Inflammatory macrophage treated with lipopolysaccharide for 4 hours (primary cell): ENCODE measurements around the gene ACSM6.
"Not testable (repeated sequence)": the region's sequence is repeated elsewhere in the genome, so short reads cannot be mapped to it uniquely, and the experiment has no call there.

Source experiments
- DNase-seq: peaks from one replicate; pipeline ENCODE4 v3.0.0-alpha.2; 2020

The ACSM6 gene, protein sequence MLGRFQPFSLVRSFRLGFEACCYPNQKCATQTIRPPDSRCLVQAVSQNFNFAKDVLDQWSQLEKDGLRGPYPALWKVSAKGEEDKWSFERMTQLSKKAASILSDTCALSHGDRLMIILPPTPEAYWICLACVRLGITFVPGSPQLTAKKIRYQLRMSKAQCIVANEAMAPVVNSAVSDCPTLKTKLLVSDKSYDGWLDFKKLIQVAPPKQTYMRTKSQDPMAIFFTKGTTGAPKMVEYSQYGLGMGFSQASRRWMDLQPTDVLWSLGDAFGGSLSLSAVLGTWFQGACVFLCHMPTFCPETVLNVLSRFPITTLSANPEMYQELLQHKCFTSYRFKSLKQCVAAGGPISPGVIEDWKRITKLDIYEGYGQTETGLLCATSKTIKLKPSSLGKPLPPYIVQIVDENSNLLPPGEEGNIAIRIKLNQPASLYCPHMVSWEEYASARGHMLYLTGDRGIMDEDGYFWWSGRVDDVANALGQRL

GRCh38 chr10:95193944-95194343 lies at the start of gene ACSM6:
ACSM6 (plus strand) TSS chr10:95194238; CDS start chr10:95194486, 248 bp downstream.
- DNase-seq: no peak

DNA sequence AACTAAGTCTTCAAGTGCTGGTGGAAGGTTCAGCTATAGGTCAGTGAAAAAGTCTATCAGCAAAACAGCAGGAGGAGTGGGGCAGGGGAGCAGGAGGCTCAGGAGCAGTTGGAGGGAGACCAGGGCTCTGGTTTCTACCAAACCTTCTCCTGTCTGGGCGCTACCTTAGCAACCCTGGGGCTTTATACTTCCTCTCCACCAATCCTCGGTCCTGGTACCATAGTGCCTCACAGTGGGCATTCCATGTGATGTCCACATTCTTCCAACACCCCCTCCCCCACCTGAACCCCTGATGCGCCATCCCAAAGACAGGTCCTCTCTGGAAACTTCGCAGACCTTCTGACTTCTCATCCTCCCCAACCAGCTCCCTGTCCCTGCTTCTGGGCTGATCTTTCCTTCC lies 25.3 kb upstream of the ACSM6 start:
- no peak for DNase-seq

DNA sequence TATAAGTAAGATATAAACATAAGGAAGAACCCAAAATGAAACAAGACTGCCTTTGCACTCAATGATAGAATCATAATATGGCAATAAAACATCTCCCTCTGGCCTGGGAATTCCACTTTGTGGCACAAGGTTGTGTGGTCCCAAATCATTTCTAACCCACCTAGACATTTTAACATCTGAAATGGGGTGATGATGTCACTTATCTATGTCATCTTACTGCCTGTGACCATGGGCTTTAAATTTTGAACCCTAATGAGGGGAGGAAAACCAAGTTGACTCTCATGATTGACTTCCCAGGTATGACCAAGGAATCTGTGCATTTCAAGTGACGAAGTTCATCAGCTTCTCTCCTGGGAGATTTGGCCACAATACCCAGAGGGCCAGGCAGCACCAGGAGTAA lies 24.5 kb upstream of the ACSM6 start:
- no peak for DNase-seq

DNA sequence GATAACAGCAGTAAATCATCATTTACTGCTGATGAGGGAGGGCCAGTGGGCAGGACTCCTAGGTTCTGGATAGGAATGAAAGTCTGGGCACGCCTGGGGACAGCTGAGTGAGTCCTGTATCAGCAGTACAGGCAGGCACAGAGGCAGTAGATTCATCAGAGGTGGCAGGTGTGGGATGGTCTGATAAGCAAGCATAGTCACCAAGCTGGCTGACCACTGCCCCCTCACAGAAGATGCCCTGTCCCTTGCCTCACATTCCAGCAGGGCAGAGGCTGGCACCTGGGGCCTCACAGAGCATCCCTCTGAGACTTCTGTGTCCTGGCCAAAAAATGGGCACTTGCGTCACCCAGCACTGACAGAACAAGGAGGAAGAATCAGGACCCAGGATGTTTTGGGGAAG lies 23.2 kb upstream of the ACSM6 start:
- no peak for DNase-seq

DNA sequence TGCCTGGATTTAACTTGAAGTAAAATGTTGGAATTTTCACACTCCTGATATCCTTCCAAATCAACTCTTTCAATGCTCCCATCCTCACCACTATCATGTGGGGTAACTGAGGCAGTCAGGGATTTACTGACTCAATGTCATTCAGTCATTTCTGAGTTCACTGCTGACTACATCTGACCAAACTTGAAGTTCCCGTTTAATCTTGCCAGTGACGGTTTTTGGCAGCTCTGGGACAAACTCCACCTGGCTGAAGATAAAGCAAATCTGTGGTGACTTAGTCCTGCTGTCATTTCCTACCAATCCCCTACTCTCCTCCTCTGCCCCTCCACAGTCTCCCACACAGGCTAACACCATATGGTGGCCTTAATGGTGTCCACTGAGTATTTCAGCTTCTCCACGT lies 22.7 kb upstream of the ACSM6 start:
- no peak for DNase-seq

DNA sequence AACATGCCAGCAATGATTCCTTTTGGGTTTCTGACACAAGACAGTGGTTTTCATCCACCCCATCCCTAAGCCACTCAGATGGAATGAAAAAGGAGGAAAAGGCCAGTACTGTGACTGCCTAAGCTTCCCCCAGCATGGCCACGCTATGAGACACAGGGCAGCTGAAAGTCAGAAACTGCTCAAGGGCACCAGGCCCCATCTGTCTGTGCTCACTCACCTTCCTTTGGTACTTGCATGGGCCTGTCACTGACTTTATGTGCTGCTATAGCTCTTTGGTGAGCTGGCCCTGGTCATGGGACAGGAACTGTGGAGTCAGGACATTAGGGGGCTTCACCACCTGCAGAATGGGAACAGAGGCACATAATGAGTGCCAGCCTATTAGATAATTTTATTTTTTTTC lies 21.2 kb upstream of the ACSM6 start:
- no peak for DNase-seq

GRCh38 chr10:95176101-95176500 lies 17.9 kb upstream of the ACSM6 start:
- DNase-seq: no peak

DNA sequence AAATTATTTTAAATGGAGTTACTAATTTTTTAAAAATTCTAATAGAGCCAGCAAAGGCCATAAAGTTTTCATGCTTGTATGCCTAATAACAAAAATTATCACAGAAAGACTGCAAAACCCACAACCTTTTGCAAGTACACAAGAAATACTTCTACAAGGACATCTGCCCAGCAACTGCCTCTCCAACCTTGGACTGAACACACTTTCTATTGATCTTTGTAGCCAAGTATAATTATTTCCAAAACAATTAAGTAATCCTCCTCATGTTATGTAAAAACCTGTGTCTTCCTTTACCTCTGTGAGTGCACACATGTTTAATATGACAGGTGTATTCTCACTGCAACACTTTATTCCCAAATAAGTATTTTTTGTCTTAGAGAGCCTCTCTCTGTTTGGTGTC lies 16.6 kb upstream of the ACSM6 start:
- DNase-seq: no peak

GRCh38 chr10:95178266-95178665 lies 15.8 kb upstream of the ACSM6 start:
- DNase-seq: no peak

- DNase-seq: no peak
Measured at GRCh38 chr10:95178797-95179196, 15.2 kb upstream of the ACSM6 start.

GRCh38 chr10:95181726-95182125 lies 12.3 kb upstream of the ACSM6 start:
- no peak for DNase-seq

GRCh38 chr10:95183271-95184230 lies 10.5 kb upstream of the ACSM6 start:
- peak; percentile 76 for DNase-seq

GRCh38 chr10:95187617-95188016 lies 6.4 kb upstream of the ACSM6 start:
- DNase-seq: no peak

DNA sequence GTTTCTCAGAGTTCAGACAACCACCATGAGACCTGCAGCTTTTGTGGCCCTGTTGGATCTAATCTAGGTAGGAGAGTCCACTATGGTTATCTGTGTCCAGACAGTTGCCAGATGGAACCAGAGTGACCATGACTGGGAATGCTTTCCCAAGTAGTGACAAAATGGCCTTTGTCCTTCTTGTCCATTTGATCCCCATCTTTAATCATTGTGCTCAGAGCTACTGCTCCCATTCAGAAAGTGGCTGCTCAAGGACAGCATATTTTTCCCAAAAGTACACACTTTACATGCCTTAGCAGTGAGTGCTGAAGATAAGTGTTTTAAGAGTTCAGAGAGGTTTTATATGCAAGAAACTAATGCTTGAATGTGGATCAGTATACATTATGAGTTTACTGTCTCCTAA lies 5.4 kb upstream of the ACSM6 start:
- DNase-seq: no peak

DNA sequence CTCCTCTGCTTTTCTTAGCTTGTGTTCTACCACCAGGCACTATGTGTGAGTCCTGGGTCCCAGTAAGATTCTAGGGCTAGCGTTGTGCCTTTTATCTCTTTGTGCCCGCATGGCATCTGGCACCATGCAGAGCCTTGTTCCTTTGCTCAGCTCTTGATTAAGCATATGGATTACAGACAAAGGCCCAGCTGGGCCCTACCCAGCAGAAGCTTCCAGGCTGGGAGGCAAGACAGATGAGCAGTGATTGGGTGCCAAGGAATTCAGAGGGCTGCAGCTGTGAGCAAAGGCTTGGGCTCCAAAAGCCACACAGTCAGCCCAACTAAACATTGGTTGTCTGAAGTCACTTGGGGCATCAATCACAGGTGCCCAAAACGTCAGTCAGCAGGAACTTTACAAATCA lies 2.0 kb downstream of the ACSM6 start:
- DNase-seq: no peak

DNA sequence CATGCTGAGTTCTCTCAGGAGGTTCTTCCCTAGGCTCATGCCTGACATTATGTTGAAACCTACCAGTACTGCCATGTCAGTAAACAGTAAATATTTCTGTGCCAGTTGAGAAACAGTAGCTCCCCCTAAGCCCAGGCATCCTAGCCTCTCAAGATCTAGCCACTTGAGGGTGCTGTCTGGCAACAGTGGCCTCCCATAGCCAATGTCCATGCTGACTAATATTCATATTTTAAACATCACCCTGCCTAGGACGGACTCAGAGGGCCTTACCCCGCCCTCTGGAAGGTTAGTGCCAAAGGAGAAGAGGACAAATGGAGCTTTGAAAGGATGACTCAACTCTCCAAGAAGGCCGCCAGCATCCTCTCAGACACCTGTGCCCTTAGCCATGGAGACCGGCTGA lies 7.7 kb downstream of the ACSM6 start:
- no peak for DNase-seq

GRCh38 chr10:95202865-95203264 lies 8.8 kb downstream of the ACSM6 start:
- not testable (repeated sequence) for DNase-seq

GRCh38 chr10:95208702-95209391 lies 14.8 kb downstream of the ACSM6 start:
- peak; percentile 6 for DNase-seq

GRCh38 chr10:95209509-95210127 lies 15.6 kb downstream of the ACSM6 start:
- no peak for DNase-seq

- DNase-seq: no peak
Measured at GRCh38 chr10:95211606-95212279, 17.7 kb downstream of the ACSM6 start.

DNA sequence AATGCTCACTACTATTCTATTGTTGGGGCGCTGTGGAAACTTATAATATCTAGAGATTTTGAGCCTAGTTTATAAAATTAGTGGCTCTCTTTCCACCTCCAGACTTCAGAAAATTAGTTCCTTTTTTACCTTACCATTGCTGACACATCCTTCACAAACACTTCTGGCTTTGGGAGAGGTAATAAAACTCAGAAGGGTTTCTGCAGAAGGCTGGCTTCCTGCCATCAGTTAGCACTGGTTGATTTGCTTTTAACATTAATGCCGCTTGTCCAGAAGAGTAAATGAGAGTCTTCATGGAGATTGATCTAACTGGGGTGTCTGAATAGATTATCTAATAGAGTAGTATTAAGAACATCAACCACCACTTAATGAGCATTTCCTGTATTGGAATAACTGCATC lies 20.3 kb downstream of the ACSM6 start:
- no peak for DNase-seq

GRCh38 chr10:95214793-95215192 lies 20.8 kb downstream of the ACSM6 start:
- no peak for DNase-seq
